ENCODE results near the gene PLLP.

- TF ChIP-seq EZH2 (IDR thresholded peaks at IDR 0.05; ENCODE audit: borderline replicate concordance, insufficient read depth, low read length, poor library complexity, severe bottlenecking), result no peak
- TF ChIP-seq CTCF (IDR thresholded peaks at IDR 0.05; ENCODE audit: poor library complexity, severe bottlenecking), result no peak
- no peak for TF ChIP-seq POLR2AphosphoS5 (IDR thresholded peaks at IDR 0.05)
- no peak for TF ChIP-seq RAD21 (conservative IDR thresholded peaks at IDR 0.05)
- TF ChIP-seq REST (IDR thresholded peaks at IDR 0.05; ENCODE audit: borderline replicate concordance), result no peak
- no peak for TF ChIP-seq SMC3 (conservative IDR thresholded peaks at IDR 0.05; ENCODE audit: poor library complexity)
- TF ChIP-seq EP300 (conservative IDR thresholded peaks at IDR 0.05; ENCODE audit: poor library complexity, severe bottlenecking), result no peak
Observed at GRCh38 chr16:57284209-57284951, at the start of gene PLLP.

Data from neural cell (in vitro differentiated cells).